ENCODE measurements around the gene KLHL26. TPM values are rescaled to one million over a fixed set of nuclear protein-coding genes. Genes with fewer than 3 reads are reported as not detected.

KLHL26 gene
- polyA plus RNA-seq, 1 donor = 5.2 TPM

DNA sequence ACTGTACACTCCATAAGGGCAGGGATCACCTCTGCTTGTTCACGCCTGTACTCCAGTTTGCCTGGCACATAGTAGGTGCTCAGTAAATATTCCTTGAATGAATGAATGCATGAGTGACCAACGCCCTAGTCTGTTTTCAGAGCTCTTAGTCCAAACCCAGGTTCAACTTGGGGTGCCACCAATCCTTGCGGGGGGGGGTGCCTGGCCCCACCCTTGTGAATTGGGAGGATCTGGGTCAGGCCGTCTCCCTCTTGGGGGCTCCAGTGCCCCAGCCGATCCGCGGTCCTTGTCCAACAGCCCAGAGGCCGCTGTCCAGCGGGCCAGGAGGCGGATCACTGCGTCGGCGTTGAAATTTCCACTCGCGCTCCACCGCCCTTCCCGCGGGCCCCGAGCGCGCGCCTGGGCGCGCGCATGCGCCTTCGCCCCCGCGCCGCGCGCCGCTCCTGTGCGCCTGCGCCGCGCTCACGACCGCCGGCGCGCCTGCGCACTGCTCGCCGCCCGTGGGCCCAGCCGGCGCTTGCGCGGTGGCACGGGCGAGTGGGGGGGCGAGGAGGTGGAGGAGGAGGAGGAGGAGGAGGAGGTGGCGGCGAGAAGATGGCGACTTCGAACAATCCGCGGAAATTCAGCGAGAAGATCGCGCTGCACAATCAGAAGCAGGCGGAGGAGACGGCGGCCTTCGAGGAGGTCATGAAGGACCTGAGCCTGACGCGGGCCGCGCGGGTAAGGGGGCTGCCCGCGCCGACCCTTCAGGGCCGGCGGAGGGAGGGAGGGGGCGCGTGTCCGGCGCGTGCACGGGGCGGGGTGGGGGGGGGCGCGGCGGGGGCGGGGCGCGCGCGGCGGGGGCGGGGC lies 46.5 kb downstream of the KLHL26 start, which contains the start of gene CRTC1:
CRTC1 (plus strand) TSS at position 572 of the 849 bp plus-strand sequence; CDS start at position 595, 23 bp downstream.
- DNase-seq = peak; percentile 81

DNA sequence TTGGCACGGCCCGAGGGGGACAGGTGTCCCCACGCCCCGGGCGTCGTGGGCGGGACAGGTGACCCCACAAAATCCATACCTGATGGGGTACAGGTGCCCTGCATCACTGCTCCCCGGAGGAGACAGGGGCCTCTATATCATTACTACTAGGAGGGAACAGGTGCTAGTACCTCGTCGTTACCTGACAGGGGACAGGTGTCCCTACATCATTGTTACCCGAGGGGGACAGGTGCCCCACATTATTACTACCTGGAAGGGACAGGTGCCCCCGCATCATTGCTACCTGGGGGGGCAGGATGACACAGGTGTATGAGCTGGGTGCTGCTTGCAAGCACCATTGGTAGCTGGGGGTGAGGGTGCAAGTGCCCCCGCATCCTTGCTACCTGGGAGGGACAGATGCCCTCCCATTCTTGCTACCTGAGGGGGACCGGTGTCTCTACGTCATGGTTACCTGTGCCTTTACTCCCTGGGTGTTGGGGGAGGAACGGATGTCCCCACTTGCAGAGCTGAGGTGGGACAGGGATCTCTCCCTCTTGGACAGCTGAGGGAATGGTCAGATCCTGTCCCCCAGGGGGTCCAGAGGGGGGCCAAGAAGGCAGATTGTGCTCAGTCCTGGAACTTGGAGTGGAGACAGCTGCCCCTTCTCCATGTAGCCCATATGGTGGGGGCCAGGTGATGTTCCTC lies 47.3 kb downstream of the KLHL26 start:
- DNase-seq = no peak

DNA sequence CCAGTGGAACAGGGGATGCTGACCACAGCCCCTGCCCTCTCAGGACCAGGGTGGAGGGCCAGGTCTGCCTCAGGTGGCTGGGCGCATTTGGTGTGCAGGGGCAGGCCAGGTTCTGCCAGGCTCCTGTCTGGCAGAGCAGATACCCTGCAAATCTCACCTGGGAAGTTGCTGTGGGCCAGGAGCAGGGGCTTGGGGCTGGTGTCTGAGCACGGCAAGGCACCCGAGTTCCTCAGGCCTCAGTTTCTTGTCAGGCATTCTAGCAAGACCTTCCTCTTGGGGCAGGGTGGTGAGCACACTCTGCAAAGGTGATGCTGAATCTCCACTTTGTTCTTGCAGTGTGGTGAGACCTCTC lies 47.8 kb downstream of the KLHL26 start:
- DNase-seq = no peak

DNA sequence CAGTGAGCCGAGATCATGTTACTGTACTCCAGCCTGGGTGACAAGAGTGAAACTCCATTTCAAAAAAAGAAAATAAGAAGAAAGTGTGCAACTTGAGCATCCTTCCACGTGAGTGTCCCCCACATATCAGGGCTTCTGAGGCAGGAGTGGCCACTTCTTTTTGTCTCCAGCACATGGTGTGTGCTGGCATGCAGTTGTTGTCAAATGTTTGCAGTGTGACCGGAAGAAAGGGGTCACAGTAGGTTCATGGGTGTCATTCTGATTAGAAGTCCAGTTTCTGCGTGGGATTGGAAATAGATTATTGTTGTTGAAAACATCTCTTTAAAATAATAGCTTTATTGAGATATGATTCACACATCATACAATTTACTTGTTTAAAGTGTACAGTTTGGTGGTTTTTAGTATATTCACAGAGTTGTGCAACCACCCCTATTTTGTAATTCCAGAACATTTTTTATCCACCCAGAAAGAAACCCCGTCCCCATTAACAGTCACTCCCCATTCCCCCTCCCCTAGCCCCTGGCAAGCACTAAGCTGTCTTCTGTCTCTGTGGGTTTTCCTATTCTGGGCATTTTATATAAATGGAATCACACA lies 48.9 kb downstream of the KLHL26 start:
- DNase-seq = no peak

DNA sequence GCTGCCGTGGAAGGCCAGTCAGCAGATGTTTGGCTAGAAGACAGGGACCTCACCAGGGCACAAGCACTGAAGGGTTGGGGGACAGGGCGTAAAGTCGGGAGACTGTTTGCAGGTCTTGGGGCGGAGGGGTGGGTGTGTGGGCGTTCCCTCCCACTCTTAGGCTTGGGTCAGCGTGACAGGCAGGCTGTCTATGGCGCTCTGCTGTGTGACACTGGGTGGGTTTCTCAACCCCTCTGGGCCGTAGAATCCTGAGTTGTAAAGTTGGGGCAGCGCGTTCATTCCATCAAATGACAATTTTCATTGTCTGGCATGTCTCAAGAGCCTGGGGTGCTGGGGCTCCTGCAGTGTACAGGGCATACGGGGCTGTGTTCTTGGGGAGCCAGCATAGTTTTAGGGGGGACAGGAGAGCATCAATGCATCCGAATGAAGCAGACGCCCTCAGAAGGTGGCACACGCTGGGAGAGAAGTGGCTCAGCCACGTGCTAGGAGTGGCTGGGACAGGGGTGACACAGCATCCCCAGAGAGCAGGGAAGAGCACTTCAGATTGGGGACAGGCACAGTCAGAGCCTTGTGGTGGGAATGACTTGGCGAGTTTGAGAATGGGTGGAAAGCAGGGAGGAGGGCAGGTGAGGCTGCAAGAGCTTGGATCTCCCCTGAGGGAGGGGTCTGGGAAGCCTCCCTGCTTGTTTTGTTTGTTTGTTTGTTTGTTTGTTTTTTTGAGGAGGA lies 51.1 kb downstream of the KLHL26 start:
- DNase-seq = no peak

DNA sequence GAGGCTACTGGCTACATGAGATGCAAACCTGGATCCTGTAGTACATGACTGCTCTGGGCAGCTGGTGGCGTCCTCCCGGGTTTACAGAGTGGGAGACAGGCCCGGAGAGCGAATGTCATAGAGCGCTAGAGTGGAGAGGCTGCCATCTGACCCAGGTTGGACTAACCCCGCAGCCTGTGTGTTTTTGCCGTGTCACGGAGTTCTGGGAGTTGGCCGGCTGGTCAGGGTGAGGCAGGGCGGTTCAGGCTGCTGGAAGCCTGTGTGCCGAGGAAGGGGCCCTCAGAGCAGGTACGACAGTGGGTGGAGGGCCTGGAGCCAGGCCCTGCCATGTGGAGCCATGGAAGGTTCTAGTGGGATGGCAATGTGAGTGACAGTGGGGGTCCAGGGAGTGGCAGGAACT lies 59.2 kb downstream of the KLHL26 start:
- DNase-seq = no peak

DNA sequence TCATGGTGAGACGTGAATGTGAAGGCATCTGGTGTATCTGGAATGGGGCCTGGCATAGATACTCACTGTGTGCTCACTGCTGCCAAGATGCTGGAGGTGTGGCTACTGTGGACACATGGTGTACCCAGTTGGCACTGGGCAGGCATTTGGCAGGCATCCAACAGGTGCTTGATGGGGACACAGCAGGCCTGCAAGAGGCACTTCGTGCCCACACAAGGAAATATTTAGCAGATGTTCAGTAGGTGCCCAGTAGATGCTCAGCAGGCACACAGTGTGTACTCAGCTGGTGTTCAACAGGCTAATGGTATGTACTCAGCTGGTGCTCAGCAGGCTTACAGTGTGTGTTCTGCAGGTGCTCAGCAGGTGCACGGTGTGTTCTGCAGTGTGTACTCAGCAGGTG lies 60.9 kb downstream of the KLHL26 start:
- DNase-seq = no peak

DNA sequence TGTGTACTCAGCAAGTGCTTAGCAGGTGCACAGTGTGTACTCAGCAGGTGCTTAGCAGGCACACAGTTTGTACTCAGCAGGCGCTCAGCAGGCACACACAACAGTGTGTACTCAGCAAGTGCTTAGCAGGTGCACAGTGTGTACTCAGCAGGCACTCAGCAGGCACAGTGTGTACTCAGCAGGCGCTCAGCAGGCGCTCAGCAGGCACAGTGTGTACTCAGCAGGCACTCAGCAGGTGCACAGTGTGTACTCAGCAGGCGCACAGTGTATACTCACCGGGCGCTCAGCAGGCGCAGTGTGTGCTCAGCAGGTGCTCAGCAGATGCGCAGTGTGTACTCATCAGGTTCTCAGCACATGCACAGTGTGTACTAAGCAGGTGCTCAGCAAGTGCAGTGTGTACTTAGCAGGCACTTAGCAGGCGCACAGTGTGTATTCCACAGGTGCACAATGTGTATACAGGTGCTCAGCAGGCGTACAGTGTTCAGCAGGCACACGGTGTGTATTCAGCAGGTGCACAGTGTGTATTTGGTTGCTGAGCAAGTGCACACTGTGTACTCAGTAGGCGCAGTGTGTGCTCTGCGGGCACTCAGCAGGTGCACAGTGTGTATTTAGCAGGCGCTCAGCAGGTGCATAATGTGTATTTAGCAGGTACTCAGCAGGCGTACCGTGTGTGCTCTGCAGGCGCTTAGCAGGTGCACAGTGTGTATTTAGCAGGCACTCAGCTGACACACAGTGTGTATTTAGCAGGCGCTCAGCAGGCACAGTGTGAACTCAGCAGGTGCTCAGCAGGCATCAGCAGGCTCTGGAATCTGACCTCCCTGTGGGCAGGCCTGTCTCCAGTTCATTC lies 61.7 kb downstream of the KLHL26 start:
- DNase-seq = no peak

DNA sequence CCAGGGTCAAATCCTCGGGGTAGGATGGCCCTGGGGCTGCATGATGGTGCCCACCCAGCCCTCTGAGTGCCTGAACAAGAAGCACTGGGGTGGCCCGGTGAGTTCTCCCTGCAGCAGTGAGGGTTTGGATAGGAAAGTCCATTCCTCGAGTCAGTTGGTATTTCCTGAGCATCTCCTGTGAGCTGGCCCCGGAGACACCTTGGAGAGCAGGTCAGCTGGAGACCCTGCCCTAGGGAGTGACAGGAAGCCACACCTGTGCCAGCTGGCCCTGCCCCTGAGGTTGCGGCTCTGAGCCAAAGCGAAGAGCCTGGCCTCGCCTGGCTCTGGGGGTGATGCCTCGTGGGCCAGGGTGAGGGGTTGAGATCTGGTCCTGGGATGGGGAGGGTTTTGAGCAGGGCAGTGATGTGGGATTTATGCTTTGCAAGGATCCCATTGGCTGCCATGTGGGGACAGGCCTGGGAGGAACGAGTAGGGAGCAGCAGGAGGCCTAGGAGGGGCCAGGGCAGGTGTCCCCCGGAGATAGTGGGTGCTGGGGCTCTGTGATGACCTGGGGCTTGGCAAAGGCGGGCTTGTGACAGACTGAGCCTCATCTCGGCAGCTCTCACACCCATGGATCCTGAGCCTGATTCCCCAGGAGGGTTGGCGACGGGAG lies 62.7 kb downstream of the KLHL26 start:
- DNase-seq = no peak

DNA sequence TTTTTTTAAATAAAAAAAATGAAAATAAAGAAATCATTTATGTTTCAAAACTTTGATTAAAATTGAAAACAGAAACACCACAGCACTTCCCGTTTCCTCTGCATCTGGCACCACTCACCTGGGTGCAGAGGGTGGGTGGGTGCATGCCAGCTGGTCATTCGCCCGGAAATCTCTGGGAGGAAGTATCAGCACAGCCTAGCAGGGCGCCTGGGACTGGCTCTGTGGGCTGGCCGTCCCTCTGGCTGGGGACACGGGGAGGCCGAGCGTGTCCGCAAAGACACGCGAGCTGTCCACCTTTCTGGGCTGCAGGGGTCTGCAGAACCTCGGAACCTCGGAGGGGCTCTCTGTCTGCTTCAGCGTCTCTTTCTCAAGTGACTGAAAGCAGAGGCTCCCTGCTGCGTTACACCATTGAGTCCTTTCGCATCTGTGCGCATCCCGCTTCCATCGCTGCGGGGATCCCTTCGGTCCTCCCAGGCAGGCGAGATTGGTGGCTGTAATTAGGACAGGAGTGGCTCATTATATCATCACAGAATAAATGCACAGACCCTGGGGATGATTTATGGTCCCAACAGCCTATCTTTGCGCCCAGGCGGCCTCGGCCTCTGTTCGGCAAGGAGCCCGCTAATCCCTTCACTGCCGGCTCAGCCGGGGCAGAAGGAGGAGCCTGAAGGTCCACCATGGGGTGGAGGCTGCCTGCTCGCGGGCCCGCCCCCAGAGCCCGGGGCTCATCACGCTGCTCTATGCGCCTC lies 63.8 kb downstream of the KLHL26 start:
- peak; percentile 46 for DNase-seq

DNA sequence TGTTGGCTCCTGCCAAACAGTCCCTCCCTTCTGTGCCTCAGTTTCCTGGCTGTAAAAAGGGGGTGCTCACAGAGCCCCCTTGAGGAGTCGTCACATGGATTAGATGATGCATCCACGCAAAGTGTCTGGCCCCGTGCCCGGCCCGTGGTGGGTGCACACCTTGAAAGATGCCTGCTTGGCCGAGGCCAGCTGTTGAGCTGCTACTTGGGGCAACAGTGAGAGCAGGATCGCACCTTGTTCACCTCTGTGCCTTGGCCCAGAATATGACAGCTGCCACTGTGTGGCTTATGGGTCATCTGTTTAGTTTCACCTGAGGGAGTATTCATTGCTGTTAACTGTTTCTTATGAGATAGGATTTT lies 64.4 kb downstream of the KLHL26 start:
- DNase-seq = no peak

DNA sequence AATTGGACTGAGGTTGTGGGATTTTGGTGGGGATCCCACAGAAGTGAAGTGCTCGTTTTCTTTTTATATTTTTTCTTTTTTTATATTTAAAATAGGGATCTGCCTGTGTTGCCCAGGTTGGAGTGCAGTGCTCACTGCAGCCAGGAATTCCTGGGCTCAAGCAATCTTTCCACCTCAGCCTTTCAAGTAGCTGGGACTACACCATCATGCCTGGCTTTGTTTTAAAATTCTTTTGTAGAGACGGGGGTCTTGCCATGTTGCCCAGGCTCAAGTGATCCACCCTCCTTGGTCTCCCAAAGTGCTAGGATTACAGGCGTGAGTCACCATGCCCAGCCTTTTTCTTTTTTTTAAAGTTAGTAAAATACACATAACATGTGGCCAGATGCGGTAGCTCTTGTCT lies 67.2 kb downstream of the KLHL26 start:
- no peak for DNase-seq

DNA sequence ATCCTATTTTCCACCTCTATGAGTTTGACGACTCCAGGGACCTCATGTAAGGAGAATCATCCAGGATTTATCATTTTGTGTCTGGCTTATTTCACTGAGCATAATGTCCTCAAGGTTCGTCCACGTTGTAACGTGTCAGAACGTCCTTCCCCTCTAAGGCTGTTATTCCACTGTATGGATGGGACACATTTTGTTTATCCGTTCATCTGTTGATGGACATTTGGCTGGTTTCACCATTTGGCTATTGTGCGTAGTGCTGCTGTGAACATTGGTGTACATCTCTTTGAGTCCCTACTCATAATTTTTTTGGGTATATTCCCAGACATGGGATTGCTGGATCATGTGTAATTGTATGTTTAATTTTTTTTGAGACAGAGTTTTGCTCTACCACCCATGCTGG lies 68.1 kb downstream of the KLHL26 start:
- no peak for DNase-seq

DNA sequence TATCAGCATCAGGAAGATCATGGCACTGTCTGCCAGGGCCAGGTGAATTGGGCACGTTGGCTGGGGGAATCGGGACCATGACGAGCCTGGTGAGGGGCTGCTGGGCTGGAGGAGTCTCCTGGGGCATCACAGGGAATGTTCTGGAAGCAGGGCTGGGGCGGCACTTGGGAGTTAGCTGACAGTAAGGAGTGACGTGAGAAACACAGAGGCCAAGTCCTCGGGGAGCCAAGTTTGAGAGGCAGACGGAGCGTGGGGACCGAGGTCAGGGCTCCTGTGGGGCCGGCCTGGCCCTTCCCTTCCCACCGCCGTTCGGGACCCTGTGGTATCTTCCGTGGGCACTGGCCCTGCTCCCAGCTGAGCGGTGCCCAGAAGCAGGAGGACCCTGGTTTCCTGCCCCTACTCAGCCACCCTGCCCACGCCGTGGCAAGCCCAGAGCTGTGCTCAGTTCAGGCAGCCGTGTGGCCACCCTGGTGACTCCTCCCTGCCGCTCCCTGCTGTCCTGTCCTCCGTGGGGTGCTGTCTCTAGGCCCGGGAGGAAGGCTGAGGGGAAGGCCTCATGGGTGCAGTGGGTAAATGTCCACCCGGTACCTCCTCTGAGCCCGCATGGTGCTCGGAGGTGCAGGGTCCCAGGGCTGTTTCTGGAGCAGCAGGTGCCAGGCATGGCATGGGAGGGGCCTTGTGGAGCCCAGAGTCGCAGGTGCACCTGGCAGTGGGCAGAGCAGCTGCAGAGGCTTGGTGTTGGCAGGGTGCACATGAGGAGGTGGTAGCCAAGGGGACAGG lies 71.8 kb downstream of the KLHL26 start:
- no peak for DNase-seq

DNA sequence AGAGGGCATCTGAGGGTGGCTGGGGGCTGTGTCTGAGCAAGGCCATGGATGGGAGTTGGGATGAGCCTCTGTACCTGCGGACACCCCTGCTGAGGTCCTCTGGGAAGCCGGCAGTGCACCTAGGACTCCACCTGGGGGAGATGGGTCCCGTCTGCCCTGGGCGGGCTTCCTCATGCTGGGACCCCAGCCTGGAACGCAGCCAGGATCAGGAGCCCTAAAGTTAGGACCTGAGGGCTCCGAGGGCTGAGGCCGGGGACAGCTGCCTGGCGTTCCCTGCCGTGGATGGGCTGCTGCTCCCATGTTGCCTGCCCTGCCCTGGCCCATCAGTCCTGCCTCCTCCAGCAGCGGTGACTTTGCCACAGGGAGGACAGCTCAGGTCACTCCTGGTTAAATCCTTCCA lies 72.7 kb downstream of the KLHL26 start:
- DNase-seq = no peak

DNA sequence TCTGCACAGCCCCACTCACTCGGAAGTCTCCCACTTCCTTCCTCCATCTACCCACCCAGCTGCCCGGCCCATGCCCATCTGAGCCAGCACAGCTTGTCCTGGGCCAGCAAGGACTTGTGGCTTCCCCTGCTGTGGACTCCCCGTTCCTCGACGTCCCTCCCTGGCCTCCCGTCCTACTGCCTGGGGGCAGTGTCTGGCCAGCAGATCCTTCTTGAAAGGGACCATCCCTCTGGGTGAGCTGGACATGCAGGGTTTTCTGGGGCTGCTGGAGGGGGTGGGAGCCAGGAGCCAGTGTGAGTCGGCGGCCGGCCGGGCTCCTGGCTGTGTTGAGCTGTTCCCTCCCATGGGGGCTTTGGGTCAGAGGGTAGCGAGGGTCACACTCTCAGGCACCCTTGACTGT lies 73.4 kb downstream of the KLHL26 start:
- DNase-seq = no peak

DNA sequence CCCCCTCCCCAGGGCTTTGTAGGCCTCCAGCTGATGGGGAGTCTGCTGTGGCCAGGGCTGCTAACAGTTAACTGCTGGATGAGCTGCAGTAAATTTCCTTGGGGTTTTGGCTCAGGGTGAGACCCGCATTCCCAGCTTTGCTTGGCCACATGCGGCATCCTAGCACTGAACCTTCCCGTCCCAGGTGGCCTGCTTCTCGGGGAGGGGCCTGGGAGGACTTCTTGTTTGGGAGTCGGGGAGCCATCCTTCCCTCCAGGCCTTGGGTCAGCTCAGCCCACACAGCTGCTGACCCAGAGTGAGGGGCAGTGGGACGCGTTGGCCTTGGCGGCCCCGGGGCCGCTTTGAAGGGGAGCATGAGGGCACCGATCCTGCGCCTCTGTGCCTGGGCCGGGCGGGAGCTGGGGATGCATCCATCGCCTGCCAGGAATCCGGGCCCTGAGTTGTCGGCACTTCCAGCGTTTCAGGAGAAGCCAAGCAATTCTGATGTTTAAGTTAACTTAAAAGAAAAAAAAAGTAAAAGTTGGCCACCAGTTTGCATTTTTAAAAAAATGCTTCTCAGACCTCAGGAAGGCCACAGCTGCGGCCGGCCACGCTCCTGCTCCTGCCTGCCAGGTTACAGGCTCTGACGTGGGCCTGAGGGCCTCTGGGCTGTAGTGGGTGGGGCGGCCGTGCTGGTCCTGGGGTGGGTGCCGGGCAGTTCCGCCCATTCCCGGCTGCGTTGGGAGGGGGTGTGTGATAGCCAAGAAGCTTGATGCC lies 74.3 kb downstream of the KLHL26 start:
- DNase-seq = no peak

DNA sequence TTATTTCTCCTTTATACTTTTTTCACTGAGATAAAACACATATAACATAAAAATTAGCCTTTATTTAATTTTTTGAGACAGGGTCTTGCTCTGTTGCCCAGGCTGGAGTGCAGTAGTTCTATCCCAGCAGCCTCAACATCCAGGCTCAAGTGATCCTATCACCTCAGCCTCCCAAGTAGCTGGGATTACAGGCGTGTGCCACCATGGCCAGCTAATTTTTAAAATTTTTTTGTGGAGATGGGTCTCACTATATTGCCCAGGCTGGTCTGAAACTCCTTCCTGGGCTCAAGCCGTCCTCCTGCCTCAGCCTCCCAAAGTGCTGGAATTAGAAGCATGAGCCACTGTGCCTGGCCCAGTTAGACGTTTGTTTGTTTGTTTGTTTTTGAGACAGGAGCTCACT lies 75.1 kb downstream of the KLHL26 start:
- DNase-seq = no peak

DNA sequence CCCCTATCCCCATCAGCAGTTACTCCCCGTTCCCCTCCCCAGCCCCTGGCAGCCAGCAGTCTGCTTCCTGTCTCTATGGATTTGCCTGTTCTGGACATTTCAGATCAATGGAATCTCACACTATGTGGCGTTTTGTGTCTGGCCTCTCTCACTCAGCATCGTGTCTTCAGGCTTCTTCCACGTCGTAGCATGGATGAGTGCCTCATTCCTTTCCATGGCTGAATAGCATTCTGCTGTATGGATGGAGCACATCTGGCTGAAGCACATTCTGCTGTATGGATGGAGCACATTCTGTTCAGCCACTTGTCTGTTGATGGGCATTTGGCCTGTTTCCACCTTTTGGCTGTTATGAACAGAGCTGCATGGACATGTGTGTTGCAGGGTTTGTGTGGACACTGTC lies 76.2 kb downstream of the KLHL26 start:
- DNase-seq = no peak

All from left kidney (tissue), 2 donors.